Lower lobe of right lung (tissue), 2 donors: ENCODE measurements around the gene PXN. TPM values are rescaled to one million over a fixed set of nuclear protein-coding genes. Genes with fewer than 3 reads are reported as not detected.
"Not testable (repeated sequence)": the region's sequence is repeated elsewhere in the genome, so short reads cannot be mapped to it uniquely, and the experiment has no call there.

Source experiments
- ATAC-seq, 2 donors: fragments of 200-7000 bp; cut with Tn5 transposase; one replicate each; pipeline ENCODE4 v1.9.1; 2020 to 2022; ENCODE audit warnings: mild to moderate bottlenecking in 2 of 2, moderate library complexity in 2 of 2
- DNase-seq: peaks from one replicate; pipeline ENCODE4 v3.0.0-alpha.2; 2020
- H3K27ac ChIP-seq: fragments of 200-600 bp; one replicate; pipeline ENCODE4 v1.8.0; 2022
- H3K27me3 ChIP-seq: fragments of 200-600 bp; one replicate; pipeline ENCODE4 v1.8.0; 2022; ENCODE audit warnings: low read depth
- H3K36me3 ChIP-seq: fragments of 200-600 bp; one replicate; pipeline ENCODE4 v1.8.0; 2022; ENCODE audit warnings: mild to moderate bottlenecking
- H3K4me1 ChIP-seq: fragments of 200-600 bp; one replicate; pipeline ENCODE4 v1.8.0; 2022
- H3K4me3 ChIP-seq: fragments of 200-600 bp; one replicate; pipeline ENCODE4 v1.8.0; 2022; ENCODE audit warnings: mild to moderate bottlenecking
- H3K9me3 ChIP-seq: fragments of 200-600 bp; one replicate; pipeline ENCODE4 v1.8.0; 2022
- CTCF ChIP-seq: fragments of 200-600 bp; IDR thresholded peaks from one replicate; pipeline ENCODE4 v1.8.0; 2022; ENCODE audit warnings: antibody characterized with exemption, mild to moderate bottlenecking
- intact Hi-C: fragments of 100-400 bp; cut with DNase I; formaldehyde crosslinking; loops from one replicate; pipeline ENCODE4 v1.11.0; 2022
- total RNA-seq: library from RNA; stranded (reverse); fragmentation: NEBNext Ultra II Directional; extraction: Animal tissue kit (Norgen Biotek cat#: 25700); gene quantifications from one replicate; pipeline ENCODE4 v1.2.1, GENCODE V29; 2021
- donor health status: DM: no; HTN: yes; CAD: no; lungs with severe emphysema.

The PXN gene
- total RNA-seq, 1 donor from 2014 or later = 105 TPM

GRCh38 chr12:120211904-120212283 is 53.6 kb downstream of the PXN start:
- DNase-seq = no peak
- ATAC-seq = no peak

GRCh38 chr12:120211243-120211903 is 54.2 kb downstream of the PXN start:
- intact Hi-C loops = no loop called here
- ATAC-seq (no peak), DNase-seq (no peak)
- Histone ChIP-seq H3K4me1 (no peaks in the 10 kb centered on the region), H3K27me3 (no peaks in the 10 kb centered on the region), H3K36me3 (peaks cover 82% of the 10 kb centered on the region), H3K9me3 (no peaks in the 10 kb centered on the region), H3K27ac (no peak overlapping the region), H3K4me3 (no peak overlapping the region)
- no peak for TF ChIP-seq CTCF

More at GRCh38 chr12:120211904-120212283, 53.6 kb downstream of the PXN start:
- peaks cover 84% of the 10 kb centered on the region for H3K36me3 ChIP-seq
- no peak overlapping the region for H3K27ac ChIP-seq
- TF ChIP-seq CTCF = no peak
- intact Hi-C loops = no loop called here
- no peak overlapping the region for H3K4me3 ChIP-seq
- H3K9me3 ChIP-seq = no peaks in the 10 kb centered on the region
- no peaks in the 10 kb centered on the region for H3K27me3 ChIP-seq
- no peaks in the 10 kb centered on the region for H3K4me1 ChIP-seq

- no peak for TF ChIP-seq CTCF
- H3K27me3 ChIP-seq = no peaks in the 10 kb centered on the region
- no peaks in the 10 kb centered on the region for H3K9me3 ChIP-seq
- ATAC-seq (no peak), DNase-seq (no peak)
- H3K27ac ChIP-seq = no peak overlapping the region
- no peaks in the 10 kb centered on the region for H3K4me1 ChIP-seq
- no peak overlapping the region for H3K4me3 ChIP-seq
- intact Hi-C loops = no loop called here
- peaks cover 67% of the 10 kb centered on the region for H3K36me3 ChIP-seq
These were observed 55.7 kb downstream of the PXN start for GRCh38 chr12:120209851-120210250.

GRCh38 chr12:120207227-120207626 is 58.3 kb downstream of the PXN start:
- DNase-seq (no peak), ATAC-seq (no peak)
- Histone ChIP-seq H3K27ac (no peak overlapping the region), H3K9me3 (no peaks in the 10 kb centered on the region), H3K27me3 (no peaks in the 10 kb centered on the region), H3K4me3 (no peak overlapping the region), H3K36me3 (peaks cover 40% of the 10 kb centered on the region), H3K4me1 (no peaks in the 10 kb centered on the region)
- intact Hi-C loops = no loop called here
- no peak for TF ChIP-seq CTCF

- DNase-seq, H3K4me3 ChIP-seq, H3K27ac ChIP-seq, ATAC-seq, H3K4me1 ChIP-seq, H3K9me3 ChIP-seq, H3K27me3 ChIP-seq, intact Hi-C loops: not testable (repeated sequence)
- peaks cover 36% of the 10 kb centered on the region for H3K36me3 ChIP-seq
These were observed 58.7 kb downstream of the PXN start for GRCh38 chr12:120206781-120207180.

- no peak for ATAC-seq
- H3K4me1 ChIP-seq = peaks cover 3% of the 10 kb centered on the region
These were observed 59.3 kb downstream of the PXN start for GRCh38 chr12:120206228-120206627.

More at GRCh38 chr12:120206228-120206627, 59.3 kb downstream of the PXN start:
- no peak for TF ChIP-seq CTCF
- intact Hi-C loops = no loop called here
- Histone ChIP-seq H3K36me3 (peaks cover 30% of the 10 kb centered on the region), H3K27me3 (no peaks in the 10 kb centered on the region), H3K27ac (no peak overlapping the region), H3K9me3 (no peaks in the 10 kb centered on the region), H3K4me3 (no peak overlapping the region)
- no peak for DNase-seq
